Measurements from ENCODE around the gene C1RL.

The C1RL gene

DNA sequence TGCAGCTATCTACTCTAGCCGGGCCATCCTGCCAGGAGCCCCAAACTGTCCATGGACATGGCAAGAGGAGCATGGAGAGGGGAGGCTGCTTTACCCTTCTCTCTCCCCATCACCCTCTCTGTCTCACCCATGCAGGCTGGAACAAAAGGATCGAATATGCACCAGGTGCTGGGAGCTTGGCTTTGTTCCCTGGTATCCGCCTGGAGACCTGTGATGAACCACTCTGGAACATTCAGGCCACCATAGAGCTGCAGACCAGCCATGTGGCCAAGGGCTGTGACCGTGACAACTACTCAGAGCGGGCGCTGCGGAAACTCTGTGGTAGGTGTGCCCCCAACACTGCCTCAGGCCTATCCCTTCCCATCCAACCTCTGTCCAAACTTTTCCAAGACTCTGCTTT is 27.1 kb upstream of the C1RL start:
- DNase-seq = no peak

- DNase-seq = no peak
Observed at GRCh38 chr12:7134396-7135166, 25.6 kb upstream of the C1RL start.

GRCh38 chr12:7131502-7131866 is 22.5 kb upstream of the C1RL start:
- DNase-seq = peak in 1 of 2 donors; percentile 37

DNA sequence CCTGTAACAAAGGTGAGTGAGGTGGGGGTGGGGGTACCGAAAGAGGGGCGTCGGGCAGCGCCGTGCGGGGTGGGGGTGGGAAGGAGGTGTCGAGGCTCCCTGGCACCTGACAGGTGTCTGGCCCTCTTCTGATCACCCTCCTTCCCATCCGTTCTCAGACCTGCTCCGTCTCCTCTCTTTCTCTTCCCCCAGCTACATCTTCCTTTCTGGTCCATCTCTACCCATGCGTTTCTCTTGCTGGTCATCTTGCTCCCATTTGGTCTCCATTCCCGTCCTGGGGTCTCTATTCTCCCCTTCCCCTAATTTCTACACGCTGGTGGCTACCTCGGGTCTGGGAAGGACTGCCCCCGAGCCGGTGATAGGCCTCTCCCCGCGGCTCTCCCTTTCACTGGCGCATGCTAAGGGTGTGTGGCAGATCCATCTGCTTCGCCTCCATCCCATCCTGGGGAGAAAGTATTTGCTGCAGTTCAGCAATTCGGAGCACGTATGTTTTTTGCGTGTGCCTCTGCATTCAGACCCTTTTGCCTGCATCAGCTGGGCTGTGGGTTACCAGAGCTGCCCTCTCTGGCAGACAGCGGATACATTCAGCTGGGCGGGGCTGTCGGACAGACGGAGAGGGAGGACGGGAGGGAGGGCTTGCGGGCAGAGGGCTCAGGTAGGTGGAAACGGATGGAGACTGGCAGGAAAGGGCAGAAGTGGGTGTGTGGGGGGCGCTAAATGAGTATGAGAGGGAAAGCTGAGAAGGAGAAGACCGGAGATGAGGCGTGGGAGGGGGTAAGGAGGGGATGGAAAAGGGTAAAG is 21.9 kb upstream of the C1RL start:
- DNase-seq = peak; percentile 51 to 59

DNA sequence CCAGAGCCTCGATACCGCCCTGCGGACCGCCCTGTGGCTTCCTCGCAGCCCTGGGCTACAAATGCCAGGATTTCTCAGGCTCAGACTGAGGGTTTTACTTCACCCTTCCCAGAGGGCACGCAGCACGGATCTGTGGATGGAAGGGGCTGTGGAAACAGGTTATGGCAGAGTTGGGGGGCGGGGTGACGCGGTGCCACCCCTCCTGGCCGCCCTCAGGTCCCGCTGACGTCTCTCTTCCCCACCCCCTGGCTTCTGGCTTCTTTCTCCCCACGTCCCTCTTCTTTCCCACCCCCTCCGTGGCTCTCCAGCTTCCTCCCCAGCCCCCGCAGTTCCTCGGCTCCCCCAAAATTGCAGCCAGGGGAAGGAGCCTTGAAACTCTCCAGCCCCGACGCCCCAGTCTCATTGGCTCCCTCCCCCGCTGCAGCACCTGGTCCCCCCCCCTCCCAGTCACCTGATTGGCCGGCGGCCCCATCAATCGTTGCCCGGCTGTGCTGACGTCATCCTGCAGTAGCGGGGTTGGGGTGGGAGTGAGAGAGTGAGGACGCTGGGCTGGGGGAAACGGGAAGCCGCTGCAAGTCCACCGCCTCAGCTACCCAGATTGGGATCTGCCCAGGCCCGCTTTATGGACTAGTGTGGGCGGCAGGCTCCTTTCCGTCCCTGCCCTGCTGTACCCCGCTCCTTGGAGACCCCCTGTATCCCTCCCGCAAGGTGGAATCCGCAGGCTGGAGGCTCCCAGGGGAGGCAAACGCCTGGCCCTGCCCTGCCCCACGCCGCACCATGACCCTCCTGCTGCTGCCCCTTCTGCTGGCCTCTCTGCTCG is 21.1 kb upstream of the C1RL start, which contains the start of gene CLSTN3:
TSS of gene CLSTN3 (plus strand) at position 500 of the 820 bp plus-strand sequence. CDS start at position 778, 278 bp downstream.
- DNase-seq = peak; percentile 84 to 92

DNA sequence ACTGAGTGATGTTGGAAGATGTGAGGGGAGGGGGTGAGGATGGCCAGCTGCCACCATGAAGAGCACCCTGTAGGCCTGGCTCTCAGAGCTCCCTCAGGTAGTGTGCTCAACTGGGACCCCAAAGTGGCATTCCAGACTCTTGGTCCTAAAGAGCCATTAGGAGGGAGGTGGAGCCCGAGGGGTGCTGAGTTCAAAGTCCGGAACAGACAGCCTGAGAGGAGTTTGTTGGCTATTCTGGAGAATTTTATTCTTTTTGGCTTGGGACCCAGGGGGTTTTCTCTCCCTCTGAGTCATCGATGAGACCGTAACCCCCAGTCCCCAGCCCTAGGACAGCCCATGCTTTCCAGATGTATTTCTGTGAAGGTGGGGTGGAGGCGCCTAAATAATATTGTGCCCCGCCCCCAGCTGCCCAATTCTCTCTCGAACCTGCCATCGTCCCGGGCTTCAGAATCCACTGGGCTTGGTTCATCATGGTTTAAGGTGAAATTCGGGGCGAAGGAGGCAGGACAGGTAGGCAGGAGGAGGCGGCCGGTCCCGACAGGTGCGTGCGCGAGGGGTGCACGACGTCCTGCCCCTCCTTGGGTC is 20.4 kb upstream of the C1RL start:
- DNase-seq = no peak

GRCh38 chr12:7128681-7129286 is 19.8 kb upstream of the C1RL start, which contains the start of gene RBP5:
Gene RBP5, minus strand, starts transcription at chr12:7128889. Its CDS starts 114 bp downstream, at chr12:7128775.
- DNase-seq = no peak

GRCh38 chr12:7127916-7128626 is 19.1 kb upstream of the C1RL start:
- no peak for DNase-seq

DNA sequence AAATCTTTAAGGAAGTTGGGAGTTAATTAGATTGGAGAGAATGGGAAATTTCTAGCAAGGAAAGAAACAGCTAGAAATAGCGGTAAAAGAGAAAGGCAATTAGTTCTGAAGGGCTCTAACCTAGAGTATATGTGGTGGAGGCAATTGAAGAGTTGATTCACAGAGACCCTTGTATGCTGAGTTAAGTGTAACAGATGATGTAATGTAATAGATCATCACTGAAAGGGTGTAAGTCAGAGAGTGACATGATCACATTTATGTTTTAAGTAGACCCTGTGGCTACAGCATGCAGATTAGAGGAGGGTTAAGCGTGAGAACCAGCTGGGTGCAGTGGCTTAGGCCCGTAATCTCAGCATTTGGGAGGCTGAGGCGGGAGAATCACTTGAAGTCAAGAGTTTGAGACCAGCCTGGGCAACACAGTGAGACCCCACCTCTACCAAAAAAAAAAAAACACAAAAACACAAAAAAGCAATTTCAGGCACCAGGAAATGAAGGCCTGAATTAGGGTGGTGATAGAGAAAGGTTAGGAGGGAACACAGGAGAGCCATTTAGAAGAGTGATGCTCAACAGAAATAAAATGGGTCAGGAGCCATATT is 16.7 kb upstream of the C1RL start:
- no peak for DNase-seq

DNA sequence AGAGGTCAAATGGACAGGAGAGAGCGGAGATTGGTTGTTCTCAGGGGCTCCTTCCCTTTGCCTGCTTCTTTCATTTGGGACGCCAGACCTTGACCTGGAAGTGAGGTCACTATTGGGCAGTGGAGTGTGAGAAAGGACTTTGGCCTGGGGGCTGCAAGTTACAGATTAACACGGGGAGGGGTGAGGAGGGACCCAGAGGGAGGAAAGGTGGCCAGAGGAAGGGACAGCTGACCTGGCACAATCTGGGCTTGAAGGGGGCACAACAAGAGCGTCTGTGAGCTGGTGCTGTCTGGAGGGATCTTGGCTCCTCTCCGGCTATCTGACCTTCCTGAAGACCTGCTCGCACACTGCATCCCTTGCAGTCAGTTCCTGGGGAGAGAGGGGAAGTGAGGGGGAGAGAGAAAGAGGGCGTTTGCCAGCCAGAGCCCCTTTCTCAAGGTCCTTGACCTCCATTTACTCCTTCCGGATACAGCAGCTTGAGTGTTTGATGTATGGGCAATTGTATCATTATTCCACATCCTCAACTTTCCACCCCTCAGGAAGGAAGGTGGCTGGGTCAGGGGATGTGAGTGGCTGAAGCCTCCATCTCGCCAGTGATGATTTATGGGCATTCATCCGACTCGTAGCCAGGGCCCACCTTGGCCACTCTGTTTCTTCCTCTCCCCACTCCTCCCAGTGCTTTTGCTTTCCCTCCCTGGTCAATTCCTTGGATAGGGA is 14.9 kb upstream of the C1RL start:
- no peak for DNase-seq

DNA sequence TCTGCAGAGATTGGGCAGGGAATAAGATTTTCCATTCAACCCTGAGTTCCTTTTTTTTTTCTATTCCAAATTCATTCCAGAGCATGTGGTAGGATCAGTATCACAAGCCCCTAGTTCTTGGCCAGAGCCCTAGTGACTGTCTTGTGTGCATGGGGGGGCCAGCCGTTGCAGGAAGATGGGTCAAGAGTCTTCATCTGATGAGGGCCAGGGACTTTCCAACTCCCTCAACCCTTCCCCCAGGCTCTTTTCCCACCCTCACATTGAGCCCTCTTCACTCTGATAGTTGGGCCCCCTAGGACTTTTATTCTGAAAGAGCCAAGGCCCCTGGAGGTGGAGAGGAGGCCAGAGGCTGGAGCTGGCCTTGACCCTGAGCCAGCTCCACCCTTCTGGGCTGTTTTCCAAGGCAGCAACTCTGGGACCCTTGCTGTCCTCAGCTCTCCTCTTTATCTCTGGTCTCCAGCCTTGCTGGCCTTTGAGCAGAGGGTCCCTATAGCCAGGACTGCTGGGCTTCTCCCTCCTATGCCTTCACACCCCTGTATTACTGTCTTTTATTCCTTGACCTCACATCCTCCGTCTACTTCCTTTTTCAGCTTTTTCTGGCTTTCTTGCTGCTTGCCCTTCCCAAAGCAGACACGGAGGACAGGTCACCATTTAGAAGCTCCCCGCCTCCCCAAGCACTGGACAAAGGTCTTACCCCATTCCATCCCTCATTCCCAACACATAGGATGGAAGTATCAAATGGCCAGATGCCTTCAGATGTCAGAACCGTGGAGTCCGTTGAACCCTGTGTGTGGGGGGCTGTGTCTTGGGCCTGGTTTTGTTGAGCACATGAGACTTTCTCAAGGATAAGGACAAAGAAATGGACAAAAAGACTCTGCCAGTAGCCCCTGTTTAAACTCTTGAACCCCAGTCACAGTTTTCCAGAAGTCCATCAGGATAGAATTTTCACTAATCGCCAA is 14.1 kb upstream of the C1RL start:
- DNase-seq = no peak

DNA sequence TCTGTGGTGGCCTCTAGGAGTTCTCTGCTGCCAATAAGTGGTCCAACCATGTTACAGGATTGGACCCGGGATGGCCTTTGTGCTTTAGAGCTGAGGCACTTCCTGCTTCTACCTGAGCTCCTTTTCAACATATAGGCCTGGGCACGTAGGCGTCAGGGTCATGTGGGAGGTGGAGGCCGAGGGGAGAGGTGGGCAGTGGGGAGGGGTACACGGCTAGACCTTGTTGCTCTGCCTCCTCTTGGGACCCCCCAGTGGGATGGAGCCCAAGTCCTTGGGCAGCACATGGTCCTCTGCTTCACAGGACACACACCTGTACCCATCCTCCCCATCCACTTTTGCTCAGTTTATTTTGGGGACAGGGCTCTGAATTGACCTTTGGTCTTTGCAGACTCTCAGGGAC is 12.3 kb upstream of the C1RL start:
- DNase-seq = no peak

- no peak for DNase-seq
Observed at GRCh38 chr12:7120166-7120565, 11.2 kb upstream of the C1RL start.

GRCh38 chr12:7118881-7119280 is 9.9 kb upstream of the C1RL start:
- DNase-seq = no peak

DNA sequence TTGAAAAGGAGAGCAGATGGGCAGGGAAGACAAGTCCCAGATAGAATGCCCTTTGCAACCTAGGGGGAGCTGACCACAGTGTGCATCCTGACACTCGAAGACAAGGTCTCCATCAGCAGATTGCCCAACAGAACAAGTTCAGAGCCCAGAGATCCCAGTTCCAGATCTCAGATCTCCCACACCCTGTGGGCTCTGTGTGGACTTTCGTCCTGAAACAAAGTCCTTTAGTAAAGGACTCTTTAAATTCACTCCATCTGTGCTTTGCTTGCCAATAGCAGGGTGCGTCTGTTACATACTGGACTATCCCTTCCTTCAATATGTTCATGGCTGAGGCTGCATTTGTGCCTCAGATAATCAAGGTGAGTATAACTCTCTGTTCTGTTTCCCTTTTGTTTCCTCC is 8.7 kb upstream of the C1RL start:
- DNase-seq = no peak

GRCh38 chr12:7116916-7117315 is 7.9 kb upstream of the C1RL start:
- no peak for DNase-seq

GRCh38 chr12:7116196-7116595 is 7.2 kb upstream of the C1RL start:
- no peak for DNase-seq

- no peak for DNase-seq
Observed at GRCh38 chr12:7114851-7115250, 5.8 kb upstream of the C1RL start.

- DNase-seq = no peak
Observed at GRCh38 chr12:7114008-7114407, 5.0 kb upstream of the C1RL start.
